ENCODE results near the gene ANKRD18B.
"Not testable (repeated sequence)": the region's sequence is repeated elsewhere in the genome, so short reads cannot be mapped to it uniquely, and the experiment has no call there.

- TF ChIP-seq CTCF, POLR2AphosphoS5 (IDR thresholded peaks at IDR 0.05): not testable (repeated sequence)
Observed at GRCh38 chr9:33549418-33549817, 25.4 kb downstream of the ANKRD18B start.

All from transverse colon (tissue), 4 donors.